IPS-18c (cell line): Measurements from ENCODE around the gene TPRN.

Experiments
- H3K4me3 ChIP-seq: 2 replicates; pipeline ENCODE4 v1.7.0; 2013; ENCODE audit warnings: low read depth, mild to moderate bottlenecking, low read length, moderate library complexity; ENCODE audit not compliant: insufficient read depth
- H3K9me3 ChIP-seq: one replicate; pipeline ENCODE4 v1.6.1; 2013; ENCODE audit warnings: mild to moderate bottlenecking, low read length, moderate library complexity; ENCODE audit not compliant: control insufficient read depth, insufficient read depth

TPRN gene

GRCh38 chr9:137198902-137199283, 1.6 kb downstream of the TPRN start:
- no peaks in the 10 kb centered on the region for H3K9me3 ChIP-seq
- no peak overlapping the region; the same call in 1 of the 2 replicates for H3K4me3 ChIP-seq

DNA sequence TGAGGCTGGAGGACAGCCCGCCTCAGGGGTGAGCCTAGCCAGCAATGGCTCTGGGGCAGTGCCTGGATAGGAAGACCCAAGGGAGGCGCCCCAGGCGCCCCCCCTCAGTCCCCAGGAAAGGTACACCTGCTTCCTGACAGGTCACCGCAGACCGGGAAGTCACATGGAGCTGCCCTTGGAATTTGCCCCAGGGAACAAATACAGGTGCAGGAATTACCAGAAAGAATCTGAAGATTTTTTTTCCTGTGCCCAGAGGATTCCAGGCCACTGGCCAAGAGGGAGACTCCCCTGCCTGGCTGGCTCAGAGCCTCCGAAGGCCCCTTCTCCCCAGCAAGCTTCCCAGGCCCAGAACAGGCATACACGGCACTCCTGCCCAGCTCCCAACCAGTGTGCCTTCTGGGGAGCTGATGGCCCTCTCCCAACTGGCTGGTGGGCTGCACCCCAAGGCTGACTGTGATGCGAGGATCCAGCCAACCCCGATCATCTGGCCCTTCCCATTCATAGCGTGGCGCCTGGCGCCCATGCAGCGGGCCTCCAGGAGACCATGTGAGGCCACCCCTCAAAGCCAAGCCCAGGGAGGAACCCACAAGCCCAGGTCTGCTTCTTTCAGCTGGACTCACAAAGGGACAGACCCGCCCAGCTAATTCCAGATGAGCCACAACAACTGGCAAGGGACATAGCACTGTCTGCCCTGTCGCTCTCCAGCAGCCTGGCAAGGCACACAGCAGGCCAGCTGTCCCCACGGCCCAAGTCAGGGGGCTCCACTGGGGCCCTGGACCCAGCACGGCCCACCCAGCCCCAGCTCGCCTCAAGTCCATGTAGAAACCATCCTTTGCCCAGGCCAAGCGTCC, 2.3 kb downstream of the TPRN start:
- no peak overlapping the region; the same call in 1 of the 2 replicates for H3K4me3 ChIP-seq
- no peaks in the 10 kb centered on the region for H3K9me3 ChIP-seq

GRCh38 chr9:137195525-137196220, 4.9 kb downstream of the TPRN start:
- Histone ChIP-seq H3K4me3 (no peak overlapping the region), H3K9me3 (no peaks in the 10 kb centered on the region)

DNA sequence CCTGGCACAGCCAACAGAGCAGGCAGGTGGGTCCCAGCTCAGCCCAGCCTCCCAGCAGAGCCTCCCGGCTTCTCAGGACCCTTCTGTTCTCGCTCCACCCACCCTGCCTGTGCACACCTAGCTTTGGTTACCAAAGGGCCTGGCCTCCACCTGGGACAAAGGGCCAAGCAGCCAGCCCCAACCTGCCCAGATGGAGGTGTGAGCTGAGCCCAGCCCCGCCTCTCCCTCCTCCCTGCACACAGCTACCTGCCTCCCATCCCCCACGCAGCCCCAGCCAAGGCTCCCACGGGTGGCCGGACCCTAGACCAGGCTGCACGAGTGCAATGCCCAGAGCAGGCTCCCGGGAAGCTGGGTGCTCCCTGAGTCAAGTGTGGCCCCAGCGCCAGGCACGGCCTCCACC, 5.6 kb downstream of the TPRN start:
- Histone ChIP-seq H3K4me3 (no peak overlapping the region), H3K9me3 (no peaks in the 10 kb centered on the region)

- H3K4me3 ChIP-seq = no peak overlapping the region; the same call in 1 of the 2 replicates
- H3K9me3 ChIP-seq = peaks cover under 1% of the 10 kb centered on the region
Observed at GRCh38 chr9:137194388-137194787, 6.2 kb downstream of the TPRN start.

- peaks cover 2% of the 10 kb centered on the region for H3K9me3 ChIP-seq
- no peak overlapping the region for H3K4me3 ChIP-seq
Observed at GRCh38 chr9:137193771-137194170, 6.8 kb downstream of the TPRN start.

DNA sequence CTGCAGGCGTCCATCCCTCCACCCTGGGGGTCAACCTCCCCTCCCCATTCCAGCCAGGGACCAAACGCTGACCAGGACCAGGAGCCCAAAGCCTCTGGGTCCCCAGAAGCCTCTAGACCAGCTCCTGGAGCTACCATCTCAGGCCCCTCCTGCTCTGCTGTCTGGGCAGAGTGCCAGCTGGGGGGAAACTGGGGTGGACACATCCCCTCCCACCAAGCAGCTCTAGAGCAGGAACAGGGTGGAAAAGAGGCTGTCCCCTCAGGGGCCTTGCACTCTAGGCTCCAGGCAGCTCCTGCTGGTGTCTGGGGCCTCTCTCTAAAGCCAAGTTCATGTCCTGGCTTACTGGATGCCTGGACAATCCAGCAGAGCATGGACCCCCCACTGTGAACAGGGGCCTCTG, 7.7 kb downstream of the TPRN start:
- Histone ChIP-seq H3K4me3 (no peak overlapping the region), H3K9me3 (peaks cover 2% of the 10 kb centered on the region)

GRCh38 chr9:137192448-137192780, 8.1 kb downstream of the TPRN start:
- no peak overlapping the region for H3K4me3 ChIP-seq
- peaks cover 2% of the 10 kb centered on the region for H3K9me3 ChIP-seq

DNA sequence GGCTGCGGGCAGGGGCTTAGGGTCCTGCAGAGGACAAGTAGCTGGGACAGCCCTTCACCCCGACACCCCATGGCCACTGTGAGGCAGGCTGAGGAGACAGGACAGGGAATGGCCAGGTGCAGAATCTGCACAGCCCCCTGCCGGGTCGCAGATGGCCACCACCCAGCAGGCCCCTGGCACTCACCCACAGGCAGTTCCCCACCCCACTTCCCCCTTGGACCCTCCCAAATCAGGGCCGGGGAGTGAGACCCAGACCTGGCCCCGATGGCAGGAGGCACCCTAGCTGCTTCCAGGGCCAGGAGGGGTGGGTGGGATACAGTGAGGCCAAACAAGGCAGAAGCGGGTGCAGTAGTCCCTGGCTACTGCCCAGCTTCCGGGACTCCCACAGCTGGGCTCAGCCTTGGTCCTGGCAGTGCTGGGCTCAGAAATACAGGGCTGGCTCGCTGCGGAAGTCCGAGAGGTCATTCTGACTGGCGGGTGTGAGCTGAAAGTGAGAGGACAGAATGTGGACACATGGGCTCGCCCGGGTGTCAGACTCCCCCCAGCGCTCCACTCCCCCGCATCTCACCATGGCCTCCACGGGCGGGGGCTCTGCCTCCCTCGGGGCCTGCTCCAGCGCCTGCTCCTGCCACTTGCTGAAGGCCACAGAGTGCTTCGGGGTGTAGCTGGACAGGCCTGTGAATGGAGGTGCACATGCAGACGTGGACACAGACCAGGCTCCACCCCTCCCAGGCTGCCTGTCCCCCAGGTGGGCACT, 8.7 kb downstream of the TPRN start:
- H3K4me3 ChIP-seq = no peak overlapping the region
- H3K9me3 ChIP-seq = peaks cover 2% of the 10 kb centered on the region

DNA sequence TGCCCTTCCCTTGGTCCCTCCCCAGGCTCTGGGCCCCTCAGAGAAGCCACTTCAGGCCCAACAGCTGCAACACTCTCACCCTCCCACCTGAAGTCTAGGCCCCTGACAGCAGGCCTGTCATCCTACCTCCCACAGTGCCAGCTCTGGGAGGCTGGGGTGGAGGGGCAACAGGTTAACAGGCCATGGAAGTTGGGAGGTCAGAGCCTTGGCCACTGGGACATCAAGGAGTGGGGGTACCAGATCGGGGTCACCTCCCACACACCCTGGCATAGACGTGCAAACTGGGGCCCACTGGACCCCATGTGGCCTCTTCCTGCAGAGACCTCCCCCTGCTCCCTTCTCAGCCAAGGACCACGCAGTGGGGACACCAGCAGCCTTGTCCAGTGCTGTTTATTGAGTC, 9.3 kb downstream of the TPRN start:
- no peak overlapping the region for H3K4me3 ChIP-seq
- peaks cover 2% of the 10 kb centered on the region for H3K9me3 ChIP-seq

DNA sequence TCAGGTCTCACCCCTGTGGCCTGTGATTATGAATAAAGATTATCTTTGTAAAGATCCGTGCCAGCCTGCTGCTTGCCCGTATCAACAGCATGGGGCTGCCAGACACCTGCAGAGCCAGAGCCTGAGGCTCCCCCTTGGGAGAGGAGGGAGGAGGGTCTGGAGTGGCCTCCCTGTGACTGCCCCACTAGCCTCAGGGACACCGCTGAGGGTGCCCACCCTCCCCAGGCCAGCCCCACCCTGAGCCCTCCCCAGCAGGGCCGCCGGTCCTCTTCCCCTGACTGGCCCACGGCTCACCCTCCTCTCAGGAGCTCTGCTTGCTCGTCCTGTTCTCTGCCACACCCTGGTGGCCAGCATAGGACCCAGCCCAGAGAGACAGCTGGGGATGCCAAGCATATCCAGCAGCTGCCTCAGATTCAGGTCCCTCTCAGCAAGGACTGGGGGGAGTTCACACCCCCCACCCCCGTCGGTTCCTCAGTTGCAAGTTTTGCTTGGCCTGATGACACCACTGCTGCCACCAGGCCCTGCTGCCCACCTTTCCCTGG, 10.2 kb downstream of the TPRN start:
- Histone ChIP-seq H3K4me3 (no peak overlapping the region), H3K9me3 (peaks cover 2% of the 10 kb centered on the region)

GRCh38 chr9:137189297-137190295, 10.9 kb downstream of the TPRN start:
- peak overlapping the region; percentile 96 for H3K4me3 ChIP-seq
- H3K9me3 ChIP-seq = peaks cover 2% of the 10 kb centered on the region

DNA sequence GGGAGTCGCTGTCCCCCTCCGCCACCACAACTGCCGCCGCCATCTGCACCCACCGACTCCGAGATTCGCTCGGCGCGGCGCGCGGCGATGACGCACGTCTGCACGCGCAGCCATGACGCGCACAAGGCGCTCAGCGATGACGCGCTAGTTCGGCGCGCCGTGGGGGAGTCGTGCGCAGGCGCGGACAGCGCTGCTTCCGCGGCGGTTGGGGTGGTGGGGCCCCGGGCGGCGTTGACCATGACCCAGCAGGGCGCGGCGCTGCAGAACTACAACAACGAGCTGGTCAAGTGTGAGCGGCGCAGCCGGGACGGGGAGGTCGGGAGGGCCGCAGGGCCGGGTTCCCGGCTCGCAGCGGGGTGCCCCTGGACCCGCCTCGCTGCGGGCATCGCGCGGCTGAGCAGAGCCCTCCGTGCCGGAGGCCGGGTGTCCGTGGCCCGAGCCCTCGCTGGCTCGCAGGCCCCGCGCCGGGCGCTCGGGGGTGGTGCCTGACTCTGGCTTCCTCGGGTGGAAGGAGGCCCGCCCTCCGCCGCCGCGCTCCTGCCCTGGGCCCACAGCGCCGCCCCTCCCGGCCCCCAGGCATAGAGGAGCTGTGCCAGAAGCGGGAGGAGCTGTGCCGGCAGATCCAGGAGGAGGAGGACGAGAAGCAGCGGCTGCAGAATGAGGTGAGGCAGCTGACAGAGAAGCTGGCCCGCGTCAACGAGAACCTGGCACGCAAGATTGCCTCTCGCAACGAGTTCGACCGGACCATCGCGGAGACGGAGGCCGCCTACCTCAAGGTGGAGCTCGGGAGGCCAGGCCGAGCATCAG, 11.8 kb downstream of the TPRN start, which contains the start of the genes ANAPC2 and SSNA1:
Gene ANAPC2 (minus strand): TSS at position 71 of the 807 bp plus-strand sequence. CDS start 28 bp downstream, at position 43.
Gene SSNA1 (plus strand): TSS at position 187 of the 807 bp plus-strand sequence. CDS start 51 bp downstream, at position 238.
- peak within 1 kb of the TSS; percentile 96 for H3K4me3 ChIP-seq
- H3K9me3 ChIP-seq = peaks cover 2% of the 10 kb centered on the region

- peaks cover 2% of the 10 kb centered on the region for H3K9me3 ChIP-seq
- peak overlapping the region; percentile 96 for H3K4me3 ChIP-seq
Observed at GRCh38 chr9:137188086-137188489, 12.5 kb downstream of the TPRN start.

DNA sequence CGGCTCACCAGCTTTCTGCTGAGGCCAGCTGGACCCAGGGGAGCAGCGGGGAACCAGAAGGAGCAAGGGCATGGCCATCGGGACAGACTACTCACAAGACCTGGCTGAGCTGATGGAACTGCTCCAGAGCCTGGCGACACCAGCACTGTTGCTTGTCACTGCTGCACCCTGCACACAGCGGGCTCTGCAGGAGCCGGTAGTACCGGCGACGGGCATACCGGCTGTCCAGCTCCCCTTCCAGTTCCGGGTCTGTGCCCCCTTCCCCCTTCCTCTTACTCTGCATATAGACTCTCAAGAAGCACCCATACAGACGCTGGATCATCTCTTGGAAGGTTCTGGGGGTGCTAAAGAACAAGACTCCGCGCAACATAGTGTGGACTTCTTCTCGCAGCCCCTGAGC, 13.2 kb downstream of the TPRN start:
- Histone ChIP-seq H3K4me3 (peak overlapping the region; percentile 96), H3K9me3 (peaks cover 2% of the 10 kb centered on the region)

DNA sequence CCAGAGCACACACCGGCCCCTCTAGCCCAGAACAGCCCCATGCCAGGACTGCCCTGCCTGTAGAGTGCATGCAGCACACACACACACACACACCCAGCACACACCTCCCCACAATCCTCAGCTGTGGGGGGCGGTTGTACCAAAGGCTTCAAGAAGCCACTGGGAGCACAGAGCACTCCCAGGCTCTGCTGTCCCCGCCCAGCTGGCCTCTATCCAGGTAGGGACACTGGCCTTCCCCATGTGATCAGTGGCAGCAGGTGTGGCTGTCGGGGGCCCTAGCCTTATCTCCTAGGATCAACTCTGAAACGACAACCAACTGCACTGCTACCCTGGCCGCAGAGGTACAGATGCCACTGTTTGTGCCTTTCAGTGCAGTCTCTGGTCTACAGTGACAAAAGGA, 14.2 kb downstream of the TPRN start:
- Histone ChIP-seq H3K4me3 (no peak overlapping the region), H3K9me3 (peaks cover 2% of the 10 kb centered on the region)
